Measurements from ENCODE around the gene SMG5.
A peak's percentile ranks its signal among the peaks of the same experiment; 100 is the strongest.

SMG5 gene

DNA sequence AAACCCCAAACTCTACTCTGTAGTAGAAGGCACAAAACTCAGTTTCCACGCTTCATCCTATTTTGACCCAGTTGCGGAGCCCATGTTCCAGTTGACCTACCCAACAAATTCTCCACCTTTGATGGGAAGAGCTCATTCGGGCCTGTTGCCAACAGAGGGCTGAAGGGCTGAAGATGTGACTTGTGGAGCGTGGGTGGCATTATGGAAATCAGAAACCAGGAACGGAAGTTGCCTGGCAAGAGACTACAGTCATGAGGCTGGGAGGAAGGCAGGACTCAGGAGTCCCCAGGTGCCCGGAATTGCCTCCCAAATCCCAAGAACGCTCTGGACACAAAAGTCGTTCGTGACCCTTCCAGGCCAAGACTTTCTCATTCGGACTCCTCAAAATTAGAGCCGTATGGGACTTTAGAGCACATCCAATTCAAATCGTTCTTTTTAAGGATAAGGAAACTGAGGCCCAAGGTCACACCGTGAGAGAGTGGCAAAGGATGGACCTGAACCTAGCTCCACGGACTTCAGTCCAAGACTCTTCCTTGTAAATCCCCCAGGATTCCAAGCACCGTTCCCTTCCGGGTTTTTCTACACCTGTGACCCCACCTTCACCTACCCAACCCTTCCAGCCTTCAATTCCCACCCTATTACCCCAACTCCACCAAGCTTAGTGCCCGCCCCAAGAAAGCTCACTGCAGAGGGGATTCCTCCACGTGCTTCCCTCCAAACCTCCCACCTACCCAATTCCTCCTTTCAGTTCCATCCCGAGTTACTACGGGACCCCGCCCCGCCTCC is 739 bp downstream of the SMG5 start:
- DNase-seq: peak; percentile 64 to 84

DNA sequence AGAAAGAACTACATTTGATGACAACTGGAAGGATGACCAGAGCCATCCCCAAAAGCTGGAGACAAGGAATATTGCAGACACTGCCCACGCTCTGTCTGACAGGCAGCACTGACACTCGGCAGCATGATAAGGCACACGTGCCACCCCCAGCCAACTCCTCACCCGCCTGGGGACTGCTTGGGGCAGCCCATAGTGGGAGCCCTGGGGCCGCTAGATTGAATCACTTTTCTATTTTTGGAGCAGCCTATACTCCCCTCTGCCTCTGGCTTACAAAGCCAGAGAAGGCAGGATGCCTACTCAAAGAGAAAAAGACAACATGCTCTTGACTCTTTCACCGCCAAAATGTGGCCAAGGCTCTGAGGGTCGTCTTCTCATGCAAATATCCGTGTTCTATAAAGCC is 1.3 kb downstream of the SMG5 start:
- peak; percentile 63 to 85 for DNase-seq

DNA sequence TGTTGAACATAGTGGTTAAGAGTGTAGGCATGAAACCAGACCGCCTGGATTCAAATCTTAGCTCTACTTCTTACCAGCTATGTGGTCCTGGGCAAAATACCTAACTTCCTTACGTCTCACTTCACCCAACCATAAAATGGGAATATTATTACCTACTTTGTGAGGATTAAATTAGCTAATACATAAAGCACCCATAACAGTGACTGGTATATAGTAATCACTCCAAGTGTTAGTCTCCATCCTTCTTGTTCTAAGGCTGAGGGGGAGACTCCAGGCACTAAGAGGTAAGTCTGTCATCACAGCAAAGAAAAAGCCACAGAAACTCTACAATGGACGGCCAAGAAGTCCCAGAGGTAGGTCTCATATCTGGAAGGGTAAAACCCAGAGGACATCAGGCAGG is 2.8 kb downstream of the SMG5 start:
- no peak for DNase-seq

DNA sequence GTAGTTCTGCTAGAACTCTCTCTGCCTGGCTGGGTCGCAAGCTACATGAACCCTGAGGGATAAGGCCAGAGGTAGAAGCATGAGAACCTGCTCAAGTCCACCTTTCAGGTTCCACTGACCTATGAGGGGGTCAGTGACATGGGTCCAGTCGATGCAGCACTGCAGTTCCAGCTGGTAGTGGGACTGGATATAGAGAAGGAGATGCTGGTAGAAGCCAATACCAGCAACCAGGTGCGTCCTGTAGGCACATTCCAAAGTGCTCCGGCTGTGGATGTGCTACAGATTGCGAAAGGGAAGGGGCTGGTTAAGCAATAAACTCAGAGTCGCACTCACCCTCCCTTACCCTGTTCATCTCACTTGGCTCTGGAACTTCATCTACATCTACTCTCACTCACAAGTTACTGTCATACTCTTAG is 5.7 kb downstream of the SMG5 start:
- DNase-seq: peak in 1 of 2 donors; percentile 32

DNA sequence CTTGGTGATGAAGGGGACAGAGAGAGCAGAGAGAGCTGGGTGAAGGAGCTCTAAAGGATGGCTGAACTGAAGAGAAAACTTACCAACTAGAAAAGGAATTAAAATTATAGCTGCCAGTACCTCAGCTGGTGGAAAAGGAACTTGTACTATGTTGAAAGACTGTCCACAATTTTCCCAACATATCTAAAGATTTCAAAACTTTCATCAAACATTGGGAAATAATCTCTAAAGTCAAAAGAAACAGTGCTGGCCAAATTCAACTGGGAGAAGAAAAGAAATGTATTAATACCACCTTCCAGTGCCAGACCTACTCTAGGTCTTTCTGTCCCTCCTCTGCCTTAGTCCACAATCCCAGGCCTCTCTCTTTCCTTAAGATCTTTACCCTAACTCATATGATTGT is 6.1 kb downstream of the SMG5 start:
- DNase-seq: peak; percentile 68 to 74

DNA sequence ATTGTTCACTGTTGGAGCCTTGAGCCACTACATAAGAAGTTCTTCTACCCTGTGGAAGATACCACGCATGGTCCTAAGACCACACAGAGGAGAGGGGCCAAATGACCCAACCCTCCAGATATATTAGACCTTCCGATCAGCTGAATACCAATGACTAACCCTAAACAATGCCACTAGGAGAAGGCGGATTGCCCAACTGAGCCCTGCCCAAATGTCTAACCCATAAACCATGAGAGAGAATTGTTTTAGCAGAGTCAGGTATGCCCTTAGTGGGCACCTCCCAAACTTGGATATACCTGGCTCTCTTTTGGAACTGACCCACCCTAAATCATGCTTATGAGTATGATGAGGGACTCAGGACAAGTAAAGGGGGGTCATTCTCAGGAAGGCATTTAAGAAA is 12.3 kb downstream of the SMG5 start:
- DNase-seq: no peak

DNA sequence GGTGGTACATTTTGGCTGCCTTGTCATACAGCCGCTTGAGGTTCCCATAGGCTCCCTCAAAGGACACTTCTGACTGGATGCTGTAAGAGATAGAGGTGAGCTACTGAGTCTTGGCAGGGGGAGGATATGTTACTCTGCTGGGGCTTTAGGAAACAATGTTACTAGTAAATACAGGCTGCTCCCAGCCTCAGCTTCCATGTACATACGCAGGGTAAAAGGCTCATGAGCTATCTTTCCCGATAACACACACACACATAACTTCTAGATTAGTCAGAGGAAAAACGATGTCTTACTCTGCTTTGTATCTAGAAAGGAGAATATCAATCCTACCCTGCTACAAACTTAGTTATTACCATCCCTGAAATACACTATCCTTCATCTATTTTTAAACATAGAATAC is 14.3 kb downstream of the SMG5 start:
- DNase-seq: no peak

DNA sequence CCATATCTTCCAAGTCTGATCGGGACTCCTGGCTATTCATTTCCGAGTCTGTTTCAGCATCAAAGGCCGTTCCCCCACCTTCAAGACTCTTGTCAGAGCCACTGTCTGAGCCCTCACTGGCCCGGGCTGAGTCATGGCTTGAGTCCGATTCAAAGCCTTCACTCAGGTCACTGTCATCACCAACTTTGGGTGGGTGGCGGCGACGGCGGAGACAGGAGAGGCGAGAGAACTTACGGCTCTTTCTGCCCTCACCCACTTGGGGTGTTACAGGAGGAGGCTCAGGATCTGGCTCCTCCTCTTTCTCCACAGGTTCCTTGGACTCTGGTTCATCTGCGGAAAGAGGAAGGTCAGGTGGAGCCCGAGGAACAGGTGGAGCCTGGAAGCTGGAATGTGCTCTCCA is 16.6 kb downstream of the SMG5 start:
- no peak for DNase-seq

DNA sequence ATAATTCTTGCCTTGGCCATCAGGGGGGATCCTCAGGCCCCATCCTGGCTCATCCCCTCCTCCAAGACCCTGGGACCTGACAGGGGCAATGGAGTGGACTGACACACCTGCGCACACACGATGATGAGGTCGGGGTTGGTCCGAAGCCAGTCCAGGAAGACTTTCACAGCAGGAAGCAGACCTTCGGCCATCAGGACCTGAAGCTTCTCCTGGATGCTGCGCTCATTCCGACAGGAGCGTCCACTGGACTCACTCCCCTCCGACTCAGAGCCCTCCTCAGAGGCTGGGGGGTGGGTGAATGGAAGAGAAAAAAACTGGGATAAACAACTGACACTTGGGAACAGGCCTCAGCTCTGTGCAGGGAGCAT is 19.4 kb downstream of the SMG5 start:
- DNase-seq: no peak

DNA sequence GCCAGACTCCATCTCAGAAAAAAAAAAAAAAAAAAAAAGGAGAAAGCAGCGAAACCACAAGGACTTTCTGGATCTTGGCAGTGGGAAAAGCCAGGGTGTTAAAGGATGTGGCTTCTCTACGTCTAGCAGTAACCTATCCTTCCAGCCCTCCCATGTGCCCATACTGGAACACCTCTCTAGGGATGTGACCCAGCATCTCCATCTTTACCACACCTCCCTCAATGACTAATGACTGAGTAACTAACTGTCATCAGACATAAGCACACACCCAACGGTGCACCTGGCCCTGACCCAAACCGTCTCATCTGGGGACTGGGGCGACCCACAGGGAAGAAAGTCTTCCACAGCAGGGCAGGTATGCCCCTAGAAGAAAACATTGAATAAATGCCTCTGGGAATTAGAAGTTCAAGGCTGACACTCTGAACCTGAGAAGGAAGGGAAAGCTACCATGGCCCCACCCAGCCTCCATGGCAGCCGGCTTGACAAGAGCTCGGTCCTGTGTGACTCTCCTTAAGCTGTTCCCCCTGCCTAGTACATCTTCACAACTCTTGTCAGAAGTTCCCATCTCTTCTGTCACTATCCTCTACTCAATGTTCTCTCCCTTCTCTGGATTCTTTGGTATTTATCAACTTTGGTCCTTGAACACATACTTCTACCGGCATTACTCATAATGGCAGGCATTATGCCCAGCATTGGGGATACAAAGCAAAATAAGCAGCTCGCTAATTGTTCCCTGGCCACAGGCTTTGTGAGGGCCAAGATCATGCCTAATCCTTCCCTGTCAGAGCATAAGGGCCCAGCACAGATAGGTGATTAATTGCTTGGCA is 20.0 kb downstream of the SMG5 start:
- DNase-seq: no peak

DNA sequence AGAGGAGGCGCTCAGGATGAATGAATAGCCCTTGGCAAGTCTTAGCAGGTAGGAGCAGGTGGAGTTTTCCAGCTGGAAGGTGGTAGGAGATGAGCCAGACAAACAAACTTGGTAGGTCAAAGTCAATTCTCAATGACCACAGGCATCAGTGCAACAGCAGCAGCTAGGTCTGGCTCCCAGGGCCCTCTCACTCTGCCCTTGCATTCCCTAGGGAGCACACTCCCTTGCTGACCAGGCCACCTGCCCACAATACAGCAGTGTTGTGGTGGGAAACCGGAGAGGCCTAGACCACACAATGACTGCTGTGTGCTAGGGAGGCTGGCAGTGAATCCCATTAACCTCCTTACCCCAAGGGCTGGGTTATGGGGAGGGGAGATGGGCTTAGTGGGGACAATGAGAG is 21.7 kb downstream of the SMG5 start:
- no peak for DNase-seq

DNA sequence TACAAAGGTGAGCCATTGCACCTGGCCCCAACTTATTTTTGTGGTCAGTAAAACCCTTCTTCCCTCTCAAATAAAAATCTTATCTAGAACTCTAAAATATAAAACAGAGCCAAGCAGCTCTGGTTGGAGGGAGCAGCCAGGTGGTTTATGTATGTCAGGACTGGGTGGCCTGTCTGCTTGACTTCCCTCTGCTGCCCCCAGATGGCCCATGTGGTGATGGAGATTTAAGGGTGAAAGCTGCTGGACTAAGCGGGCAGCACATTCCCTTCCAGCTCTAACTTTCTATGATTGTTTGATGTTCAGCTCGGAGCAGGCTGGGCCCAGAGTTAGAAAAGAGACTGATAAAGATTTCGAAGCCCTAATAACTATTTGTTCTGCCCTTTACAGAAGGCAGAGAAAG is 22.8 kb downstream of the SMG5 start:
- DNase-seq: no peak

DNA sequence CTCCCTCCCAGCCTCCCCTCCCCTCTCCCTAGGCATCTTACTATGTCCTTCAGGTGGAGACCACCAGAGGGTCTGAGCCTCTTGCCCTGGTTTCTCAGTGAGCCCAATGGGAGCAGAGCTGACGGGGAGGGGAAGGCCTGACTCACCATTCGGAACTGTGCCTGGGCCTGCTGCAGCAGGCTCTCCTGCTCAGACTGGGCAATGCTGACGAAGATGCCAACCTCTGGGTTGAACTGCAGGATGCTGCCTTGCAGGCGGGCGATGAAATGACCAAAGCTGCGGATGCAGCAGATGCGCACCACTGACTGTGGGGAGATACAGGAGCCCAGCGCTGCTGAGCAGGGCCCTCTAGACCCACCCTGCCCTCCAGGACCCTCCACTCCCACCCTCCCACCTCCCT is 23.8 kb downstream of the SMG5 start:
- no peak for DNase-seq

DNA sequence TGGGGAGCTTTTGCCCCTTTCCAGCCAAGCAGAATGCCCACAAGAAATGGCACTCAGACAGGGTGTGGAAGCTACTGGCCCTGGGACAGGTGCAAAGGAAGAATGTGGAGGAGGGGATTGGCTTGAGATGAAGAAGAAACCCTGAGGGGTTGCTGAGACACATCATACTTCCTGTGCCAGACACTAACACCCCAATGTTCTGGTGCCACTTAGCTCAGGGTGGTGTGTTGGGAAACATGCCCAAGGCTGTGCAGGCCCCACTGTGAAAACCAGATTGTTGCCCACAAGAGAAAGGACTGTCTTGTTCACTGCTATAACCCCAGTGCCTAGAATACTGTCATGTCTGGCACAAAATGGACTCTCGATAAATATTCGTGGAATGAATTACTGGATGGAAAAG is 24.9 kb downstream of the SMG5 start:
- DNase-seq: no peak

DNA sequence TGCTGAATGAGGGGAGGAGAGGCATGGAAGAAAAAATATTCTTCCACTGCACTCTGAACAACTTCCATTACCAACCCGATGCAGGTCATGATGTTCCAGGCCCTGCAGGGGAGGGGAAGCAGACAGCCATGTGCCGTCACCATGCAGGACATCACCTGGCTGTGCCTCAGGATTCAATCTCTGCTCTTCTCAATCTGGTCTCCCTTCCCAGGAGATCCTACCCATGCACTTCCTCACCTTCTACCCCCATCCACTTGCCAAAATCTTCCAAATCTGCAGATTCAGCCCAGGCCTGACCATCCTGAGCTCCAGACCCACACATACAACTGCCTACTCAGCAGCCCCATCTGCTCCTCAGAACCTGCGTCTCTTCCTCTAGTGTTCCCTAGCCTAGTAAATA is 29.0 kb downstream of the SMG5 start:
- DNase-seq: no peak

DNA sequence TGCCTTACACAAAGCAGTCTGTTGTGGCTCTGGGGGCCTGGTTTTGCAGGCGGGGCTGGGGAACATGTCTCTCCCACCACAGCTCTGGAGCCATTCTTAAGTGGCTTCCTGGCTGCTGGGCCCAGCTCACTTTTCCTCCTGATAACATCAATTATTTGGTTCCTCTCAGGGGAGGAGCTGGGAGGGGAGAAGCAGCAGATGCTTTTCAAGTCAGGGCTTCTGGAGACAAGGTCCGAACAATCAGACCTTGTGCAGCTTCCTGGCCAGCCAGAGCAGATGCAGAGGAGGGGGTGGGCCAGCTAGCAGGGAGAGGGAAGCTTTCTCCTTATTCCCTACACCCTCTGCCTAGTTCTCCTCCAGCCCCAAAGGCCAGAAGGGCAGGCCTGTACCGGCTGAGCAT is 31.1 kb downstream of the SMG5 start:
- no peak for DNase-seq

DNA sequence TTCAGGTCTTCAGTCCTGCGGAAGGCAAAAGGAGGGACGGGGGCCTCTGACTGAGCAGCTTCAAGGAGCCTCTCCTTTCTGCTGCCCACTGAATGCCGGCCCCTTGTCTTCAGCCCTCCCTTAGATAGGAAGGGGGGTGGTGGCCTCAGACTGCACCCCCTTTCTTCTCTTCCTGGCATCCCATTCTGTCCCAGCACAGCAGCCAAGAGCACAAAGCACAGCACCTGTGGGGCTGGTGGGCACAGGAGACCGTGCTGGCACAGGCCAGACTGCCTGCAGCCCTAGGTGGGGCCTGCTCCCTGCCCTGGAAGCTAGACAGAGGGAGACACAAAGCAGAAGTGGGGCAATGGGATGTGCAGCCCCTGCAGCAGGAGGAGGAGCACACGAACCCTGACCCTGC is 33.0 kb downstream of the SMG5 start:
- DNase-seq: no peak

DNA sequence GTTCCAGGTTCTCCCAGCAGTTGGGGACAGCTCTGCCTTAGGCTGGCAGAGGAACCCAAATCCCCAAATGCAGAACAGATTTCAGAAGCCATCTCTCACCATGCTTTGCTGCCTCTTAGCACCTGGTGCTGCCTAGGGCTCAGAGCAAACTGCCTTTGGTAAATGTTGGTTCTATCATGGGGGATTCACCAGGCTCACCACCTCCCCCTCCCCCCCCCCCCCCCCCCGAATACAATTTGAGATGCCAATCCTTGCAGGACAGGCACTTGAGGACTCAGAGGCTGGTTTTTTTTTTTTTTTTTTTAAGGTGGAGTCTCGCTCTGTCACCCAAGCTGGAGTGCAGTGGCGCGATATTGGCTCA is 34.3 kb downstream of the SMG5 start:
- no peak for DNase-seq

DNA sequence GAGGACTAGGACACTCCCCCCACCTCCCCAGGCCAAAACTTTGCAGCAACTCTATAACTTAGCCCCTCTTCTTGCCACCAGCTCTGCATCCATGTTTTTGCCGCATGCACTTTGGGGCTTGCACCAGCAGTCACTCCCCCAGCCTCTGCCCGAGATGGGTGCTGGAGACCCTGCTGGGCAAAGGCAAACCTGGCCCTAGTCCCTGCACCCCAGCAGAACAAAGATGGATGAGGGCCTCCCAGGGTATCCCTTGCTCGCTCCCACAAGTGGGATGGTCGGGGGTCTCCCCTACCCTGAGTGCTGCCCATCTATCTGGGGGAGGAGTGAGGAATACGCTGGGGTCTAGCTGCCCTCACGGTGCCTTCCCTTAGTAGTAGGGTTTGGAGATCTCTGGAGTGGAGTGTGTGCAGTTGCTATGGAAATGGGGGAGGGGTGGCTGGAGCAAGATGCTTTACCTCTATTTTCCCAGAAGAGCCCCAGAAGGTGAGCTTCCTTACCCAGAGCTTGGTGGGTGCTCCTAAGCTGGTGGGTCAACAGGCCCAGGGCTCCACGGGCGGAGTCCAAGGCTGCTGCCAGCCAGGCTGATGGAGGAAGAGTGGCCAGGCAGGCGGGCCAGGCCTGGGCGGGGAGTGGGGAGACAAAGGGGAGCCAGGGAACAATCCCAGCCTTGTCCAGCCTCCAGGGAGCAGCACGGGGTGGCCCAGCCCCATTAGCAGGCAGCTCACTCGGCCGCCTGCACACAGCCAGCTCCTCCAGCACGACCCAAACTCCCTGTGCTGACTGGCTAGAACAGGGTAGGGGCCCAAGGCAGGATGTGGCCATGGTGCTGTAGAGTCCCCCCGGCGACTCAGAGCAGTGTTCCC is 34.9 kb downstream of the SMG5 start, which contains the start of gene PAQR6:
Gene PAQR6 (minus strand): TSS at position 597 of the 863 bp plus-strand sequence. CDS start 1,325 bp downstream, outside the sequence.
- DNase-seq: no peak

DNA sequence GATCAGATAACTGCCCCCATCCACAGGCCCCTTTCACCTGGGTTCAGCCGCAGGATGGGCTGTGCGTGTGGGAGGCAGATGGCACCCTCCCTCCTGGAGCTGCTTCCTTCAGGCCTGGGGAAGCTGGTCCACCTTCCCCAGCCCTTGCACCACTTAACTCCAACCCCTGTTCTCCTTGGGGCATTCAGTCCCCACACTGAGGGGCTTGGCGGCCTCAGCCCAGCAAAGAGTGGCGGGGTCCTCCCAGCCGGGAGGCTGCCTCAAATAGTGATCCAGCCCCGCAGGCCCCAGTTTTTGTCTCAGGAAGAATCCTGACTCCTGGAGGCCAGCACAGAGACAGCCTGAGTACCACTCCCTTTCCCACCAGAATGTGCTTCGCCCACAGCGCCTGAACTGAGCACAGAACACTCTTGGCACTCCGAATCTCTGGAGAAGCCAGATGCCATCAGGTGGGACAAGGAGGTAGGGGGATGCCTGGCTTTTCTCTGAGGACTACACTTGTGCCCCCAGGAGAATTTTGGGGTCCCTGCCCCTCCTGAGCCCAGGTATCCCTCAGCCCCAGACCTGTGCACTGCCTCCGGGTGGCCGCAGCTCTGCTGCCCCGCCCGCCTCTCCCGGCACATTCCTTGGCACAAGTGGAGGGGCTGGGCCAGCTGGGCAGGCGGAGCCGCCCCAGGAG is 35.7 kb downstream of the SMG5 start:
- DNase-seq: no peak

DNA sequence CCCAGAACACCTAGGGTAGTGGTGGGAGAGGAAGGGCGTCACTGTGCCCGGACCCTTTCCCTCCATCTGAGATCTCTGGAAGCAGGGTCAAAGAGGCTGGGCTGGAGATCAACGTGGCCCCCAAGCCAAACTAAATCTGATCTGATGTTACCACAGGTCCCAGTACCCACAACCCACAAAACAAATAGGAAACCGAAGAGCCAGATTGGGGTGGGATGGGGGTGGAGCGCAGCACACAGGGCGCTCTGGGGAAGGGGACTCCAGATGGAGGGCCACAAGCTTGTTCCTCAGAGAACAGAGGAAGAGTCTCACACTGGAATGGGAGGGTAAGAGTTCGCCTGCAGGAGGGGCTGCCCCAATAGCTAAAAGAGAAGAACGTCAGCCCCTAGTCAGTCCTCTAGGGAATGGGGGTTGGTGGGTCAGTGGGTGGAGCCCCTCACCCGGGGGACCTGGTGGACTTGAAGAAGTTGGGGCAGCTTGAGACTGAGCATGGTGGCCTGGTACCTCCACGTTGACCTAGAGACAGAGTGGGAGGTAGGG is 36.3 kb downstream of the SMG5 start:
- no peak for DNase-seq

DNA sequence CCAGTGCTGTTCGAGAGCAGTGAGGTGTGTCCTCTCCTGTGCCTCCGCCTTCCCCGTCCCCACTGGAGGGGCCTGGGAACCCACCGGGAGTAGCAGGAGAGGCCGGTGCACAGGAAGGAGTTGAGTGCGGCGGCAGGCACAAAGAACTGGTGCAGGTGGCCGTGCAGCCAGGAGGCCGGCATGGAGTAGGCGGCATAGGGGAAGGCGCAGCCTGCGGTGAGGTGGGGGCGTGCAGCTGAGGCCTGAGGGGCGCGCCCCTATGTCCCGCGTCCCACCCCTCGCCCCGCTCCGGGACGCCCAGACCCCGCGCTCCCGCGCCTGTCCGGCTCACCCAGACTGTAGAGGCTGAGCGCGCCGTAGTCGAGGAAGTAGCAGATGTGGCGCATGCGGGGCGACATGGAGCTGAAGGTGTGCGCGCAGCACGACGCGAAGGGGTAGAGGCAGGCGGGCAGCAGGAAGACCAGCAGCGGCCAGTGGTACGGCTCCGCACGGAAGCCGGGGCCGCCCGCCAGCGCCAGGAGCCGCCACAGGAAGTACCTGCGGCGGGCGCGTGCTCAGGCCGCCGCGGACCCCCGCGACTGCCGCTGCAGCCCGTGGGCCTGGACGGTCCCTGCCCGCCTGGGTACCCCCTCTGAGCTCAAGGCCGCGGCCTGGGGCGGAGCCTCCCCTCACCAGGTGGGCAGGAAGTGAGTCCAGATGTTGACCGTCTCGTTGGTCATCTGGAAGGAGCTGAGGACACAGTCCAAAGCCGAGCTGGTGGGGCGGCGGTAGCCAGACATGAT is 37.0 kb downstream of the SMG5 start:
- DNase-seq: no peak
